NCI-H460 (cell line): ENCODE measurements around the gene CD82. TPM values are rescaled to one million over a fixed set of nuclear protein-coding genes. Genes with fewer than 3 reads are reported as not detected.

Experiments
- DNase-seq: peaks from one replicate; pipeline ENCODE4 v3.0.0-alpha.2; 2016; ENCODE audit warnings: low read depth; ENCODE audit errors: extremely low read depth
- total RNA-seq: library from RNA; depleted of rRNA; stranded (reverse); fragments of >200 nt; shearing (Covaris generic); gene quantifications from 2 replicates; pipeline ENCODE4 v1.2.3, GENCODE V29; 2014

CD82 gene
- total RNA-seq, 1 experiment from 2014 or later = 0.17 TPM

- no peak for DNase-seq
These were observed 9.3 kb downstream of the CD82 start for GRCh38 chr11:44574610-44575287.

DNA sequence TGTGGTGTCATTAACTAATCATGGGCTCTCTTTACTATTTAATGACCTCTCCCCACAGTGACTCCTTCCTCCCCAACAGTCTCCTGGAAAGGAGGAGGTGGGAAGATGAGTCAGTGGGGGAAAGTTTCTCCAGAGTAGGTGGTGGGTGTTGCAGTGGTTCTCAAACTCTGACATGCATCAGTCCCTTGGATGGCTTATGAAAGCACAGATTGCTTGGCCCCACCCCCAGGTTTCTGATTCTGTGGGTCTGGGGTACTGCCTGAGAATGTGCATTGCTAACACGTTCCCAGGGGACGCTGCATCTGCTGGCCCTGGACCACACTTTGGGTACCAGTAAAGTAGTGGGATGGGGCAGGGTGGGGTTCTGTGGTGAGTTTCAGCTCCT, 9.8 kb downstream of the CD82 start:
- no peak for DNase-seq

GRCh38 chr11:44575962-44576361, 10.5 kb downstream of the CD82 start:
- DNase-seq = no peak

DNA sequence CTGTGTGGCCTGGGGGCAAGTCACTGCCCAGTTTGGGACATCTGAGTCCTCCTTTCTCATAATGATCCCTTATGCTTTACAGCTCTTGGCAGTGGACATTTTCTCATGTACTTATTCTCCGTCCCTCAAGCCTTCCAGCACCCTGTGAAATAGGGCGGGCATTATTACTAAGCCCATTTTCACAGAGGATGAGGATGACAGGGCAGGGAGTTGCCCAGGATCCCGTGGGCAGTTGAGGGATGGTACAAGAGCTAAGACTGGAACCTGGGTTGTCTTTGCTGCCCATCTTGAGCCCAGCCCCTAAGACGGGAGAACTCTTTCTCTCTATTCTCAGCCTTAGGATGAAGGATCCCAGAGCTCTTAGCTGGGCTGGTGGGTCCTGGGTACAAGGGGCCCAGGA, 11.2 kb downstream of the CD82 start:
- no peak for DNase-seq

GRCh38 chr11:44577231-44577830, 11.9 kb downstream of the CD82 start:
- DNase-seq = no peak

GRCh38 chr11:44578279-44578678, 12.8 kb downstream of the CD82 start:
- DNase-seq = no peak

GRCh38 chr11:44579302-44579761, 13.9 kb downstream of the CD82 start:
- no peak for DNase-seq

DNA sequence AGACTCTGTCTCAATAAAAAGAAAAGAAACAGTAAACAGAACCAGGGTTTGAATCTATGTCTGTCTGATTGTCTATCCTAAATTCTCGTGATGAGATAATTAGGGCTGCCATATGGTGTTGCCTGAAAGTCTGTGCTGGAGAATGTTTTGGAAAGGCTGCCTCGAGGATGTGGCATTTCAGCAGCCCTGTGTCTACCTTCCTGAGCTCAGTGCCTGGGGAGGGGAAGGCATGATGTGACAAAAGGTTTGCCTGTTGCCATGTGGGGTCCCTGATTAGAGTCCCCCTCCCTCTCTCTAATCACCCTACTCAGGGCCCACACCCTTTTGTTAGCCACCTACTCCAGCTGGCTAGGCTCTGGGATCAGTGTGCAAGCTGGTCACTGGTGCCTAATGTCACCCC, 15.2 kb downstream of the CD82 start:
- no peak for DNase-seq

- DNase-seq = no peak
These were observed 15.8 kb downstream of the CD82 start for GRCh38 chr11:44581246-44581645.

- DNase-seq = no peak
These were observed 17.3 kb downstream of the CD82 start for GRCh38 chr11:44582641-44583352.

DNA sequence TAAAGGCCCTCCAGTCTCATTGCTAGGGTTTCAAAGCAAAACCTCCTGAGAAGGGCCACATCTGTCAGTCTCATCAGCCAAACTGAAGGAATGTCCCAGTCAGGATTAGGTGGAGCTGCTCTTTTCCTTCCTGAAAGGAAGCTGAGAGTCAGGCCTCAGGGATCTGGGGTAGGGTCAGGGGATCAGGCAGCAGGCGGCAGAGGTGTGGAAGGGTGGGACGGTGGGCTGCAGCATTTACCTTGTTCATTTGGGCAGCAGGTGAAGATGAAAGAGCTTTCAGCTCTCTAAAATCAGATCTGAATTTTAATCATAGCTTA, 17.8 kb downstream of the CD82 start:
- no peak for DNase-seq

- DNase-seq = no peak
These were observed 20.0 kb downstream of the CD82 start for GRCh38 chr11:44585421-44585820.

- no peak for DNase-seq
These were observed 23.8 kb downstream of the CD82 start for GRCh38 chr11:44589301-44589700.

GRCh38 chr11:44590769-44591168, 25.3 kb downstream of the CD82 start:
- no peak for DNase-seq

DNA sequence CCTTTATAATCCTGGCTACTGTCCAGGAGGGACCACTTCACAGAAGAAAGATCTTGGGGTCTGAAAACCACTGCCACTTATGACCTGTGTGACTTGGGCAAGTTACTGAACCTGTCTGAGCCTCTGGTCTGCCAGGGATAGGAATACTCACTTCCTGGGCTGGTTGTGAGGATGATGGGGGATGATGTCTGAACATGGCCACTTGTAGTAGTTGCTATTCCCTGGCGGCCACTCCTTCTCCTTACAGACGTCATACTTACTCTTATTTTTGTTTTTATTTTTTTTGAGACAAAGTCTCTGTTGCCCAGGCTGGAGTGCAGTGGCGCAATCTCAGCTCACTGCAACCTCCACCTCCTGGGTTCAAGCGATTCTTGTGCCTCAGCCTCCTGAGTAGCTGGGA, 26.1 kb downstream of the CD82 start:
- no peak for DNase-seq

DNA sequence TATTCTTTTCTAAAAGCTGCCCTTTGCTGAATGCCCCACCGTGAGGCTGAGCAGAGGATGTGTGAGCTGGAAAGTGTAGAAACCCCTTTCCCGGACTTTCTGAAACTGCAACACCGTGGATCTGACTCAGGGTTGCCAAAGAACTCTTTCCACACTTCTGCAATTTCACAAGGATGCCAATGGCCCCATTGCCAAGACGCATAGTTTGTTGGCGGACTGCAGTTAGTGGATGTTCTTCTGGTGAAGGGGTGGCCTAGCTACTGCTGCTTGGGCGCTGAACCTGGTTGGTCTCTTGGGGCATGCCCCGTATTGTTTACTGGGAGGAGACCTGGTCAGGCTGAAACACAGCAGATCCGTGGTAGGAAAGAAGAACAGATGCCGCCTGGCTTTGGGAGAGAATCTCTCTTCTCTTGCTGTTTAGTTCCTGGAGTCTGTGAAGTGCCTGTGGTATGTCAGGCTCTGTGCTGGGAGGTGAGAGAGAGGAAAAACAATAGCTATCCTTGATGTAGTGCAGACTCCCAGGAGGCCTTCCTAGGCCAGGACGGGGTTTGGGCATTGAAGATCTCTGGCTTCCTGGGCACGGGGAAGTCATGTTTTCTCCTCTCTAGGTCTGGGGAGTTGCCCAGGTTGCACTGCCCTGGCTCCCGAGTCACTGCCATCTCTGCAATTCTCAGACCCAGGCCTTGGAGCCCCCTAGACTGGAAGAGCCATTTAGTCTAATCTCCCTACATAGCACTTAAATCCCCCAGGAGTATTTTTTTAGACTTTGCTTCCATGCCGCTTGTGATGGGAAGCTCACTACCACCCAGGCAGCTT, 26.9 kb downstream of the CD82 start:
- no peak for DNase-seq

DNA sequence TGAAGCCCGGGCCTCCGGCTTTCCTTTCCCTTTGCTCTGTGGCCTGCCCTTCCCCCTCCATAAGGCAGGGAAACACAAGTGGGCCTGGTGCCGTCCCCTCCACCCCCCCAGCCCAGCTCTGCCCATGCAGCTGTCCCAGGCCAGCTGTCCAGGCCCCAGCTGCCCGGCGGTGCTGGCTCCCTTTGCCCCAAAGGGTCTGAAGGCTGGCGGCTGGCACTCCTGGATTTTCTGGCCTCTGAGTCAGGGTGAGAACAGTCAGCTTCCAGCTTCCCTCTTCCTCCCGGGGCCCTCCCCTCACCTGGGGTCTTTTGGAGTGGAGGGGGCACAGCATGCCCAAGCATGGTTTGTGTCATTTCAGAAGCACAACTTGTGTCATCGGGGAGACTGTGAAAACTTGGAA, 27.8 kb downstream of the CD82 start:
- DNase-seq = no peak

DNA sequence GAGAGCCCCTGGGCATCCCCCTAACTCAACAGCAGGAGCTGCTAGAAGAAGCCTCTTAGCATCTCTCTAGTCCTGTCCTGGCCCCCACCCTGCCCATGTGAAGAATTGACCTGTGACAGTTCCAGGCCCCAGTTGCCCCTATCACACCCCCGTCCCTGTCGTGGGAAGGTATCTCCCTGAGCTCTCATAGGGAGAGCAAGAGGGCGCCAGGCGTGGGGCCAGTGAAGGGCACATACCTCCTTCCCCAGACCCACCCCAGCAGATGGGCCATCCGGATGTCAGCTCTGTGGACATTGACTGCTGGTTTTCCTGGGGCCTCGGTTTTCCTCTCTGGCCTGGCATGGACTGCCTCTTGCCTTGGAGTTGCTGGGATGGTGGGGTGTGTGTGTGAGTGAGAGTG, 29.5 kb downstream of the CD82 start:
- no peak for DNase-seq

DNA sequence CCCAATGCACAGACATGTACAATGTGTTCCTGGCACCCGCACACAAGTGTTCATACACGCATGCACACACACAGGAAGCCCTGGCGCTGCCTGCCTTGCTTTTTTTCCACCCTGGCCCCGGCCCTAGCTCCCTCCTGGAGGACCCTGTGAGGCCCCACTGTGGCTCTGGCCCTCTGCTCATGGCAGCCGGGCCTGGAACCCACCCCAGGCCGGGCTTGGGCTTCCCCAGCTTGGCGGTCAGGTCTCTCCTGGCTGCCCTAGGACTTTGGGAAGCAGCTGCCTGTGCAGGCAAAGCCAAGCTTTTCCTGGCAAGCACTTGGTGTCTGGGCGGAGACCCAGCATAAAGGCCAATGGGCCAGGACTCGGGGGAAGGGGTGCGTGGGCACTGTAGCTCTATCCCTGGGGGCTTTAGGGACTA, 30.5 kb downstream of the CD82 start:
- DNase-seq = no peak

DNA sequence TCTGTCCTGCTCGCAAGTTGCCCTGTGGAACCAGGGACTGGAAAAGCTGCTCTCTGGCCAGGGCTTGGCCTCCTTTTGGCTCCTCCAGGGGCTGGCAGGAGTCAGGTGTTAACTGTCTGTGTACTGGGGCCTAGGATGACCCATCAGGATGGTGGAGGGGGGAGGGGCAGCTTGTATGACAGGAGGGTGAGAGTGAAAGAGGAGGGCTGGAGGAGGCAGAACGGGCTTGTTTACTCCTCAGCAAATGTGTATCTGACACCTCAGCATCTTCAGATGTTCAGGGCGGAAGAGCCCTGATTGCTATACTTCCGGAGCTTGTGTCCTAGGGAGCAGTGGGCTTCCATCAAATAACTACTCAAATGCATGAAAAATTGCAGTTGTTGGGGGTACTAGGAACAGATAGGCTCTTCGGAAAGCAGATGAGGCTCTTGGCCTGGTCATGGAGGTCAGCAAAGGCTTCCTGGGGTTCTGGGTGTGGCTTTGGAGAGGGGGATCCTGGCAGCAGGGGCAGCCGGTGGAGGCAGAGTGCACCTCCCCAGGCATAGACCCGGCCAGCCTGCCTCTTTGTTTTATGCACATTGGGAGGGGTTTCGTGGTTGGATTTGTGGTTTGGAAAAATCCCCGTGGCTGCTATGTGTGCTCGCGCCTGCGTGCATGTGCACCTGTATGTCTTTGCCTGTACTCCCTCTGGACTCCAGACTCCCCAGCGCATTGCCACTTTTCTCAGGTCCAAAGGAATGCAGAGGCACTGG, 31.2 kb downstream of the CD82 start:
- DNase-seq = no peak
